A549 (cell line): ENCODE data around the gene LRFN3.

Experiments
- CEBPB ChIP-seq, 2 experiments: fragments of >200 bp in 1 of 2; sonication (Bioruptor Twin) in 1 of 2; formaldehyde crosslinking in 1 of 2; IDR thresholded peaks; 2 replicates each; pipeline ENCODE4 v1.6.1; 2012 to 2016
- EP300 ChIP-seq, 2 experiments: fragments of >200 bp; sonication (Bioruptor Twin); formaldehyde crosslinking; IDR thresholded peaks; 2 replicates in 1 of 2; 3 replicates in 1 of 2; pipeline ENCODE4 v1.6.1; 2016 to 2017
- NPAS2 ChIP-seq: fragments of 250-450 bp; sonication (Bioruptor Pico); IDR thresholded peaks from 2 replicates; pipeline ENCODE4 v1.8.0; 2022; ENCODE audit warnings: mild to moderate bottlenecking, moderate library complexity, borderline replicate concordance
- POLR2A ChIP-seq: IDR thresholded peaks from 2 replicates; pipeline ENCODE4 v1.6.1; 2012; ENCODE audit warnings: mild to moderate bottlenecking, low read length
- RAD21 ChIP-seq, 2 experiments: fragments of >200 bp in 1 of 2; sonication (Bioruptor Twin) in 1 of 2; formaldehyde crosslinking in 1 of 2; IDR thresholded peaks in 1 of 2; conservative IDR thresholded peaks in 1 of 2; 2 replicates in 1 of 2; 3 replicates in 1 of 2; pipeline ENCODE4 v1.6.1; 2012 to 2018; ENCODE audit warnings: inconsistent platforms in 1 of 2
- SREBF2 ChIP-seq: fragments of 450-650 bp; IDR thresholded peaks from 2 replicates; pipeline ENCODE4 v1.6.1; 2014; ENCODE audit warnings: mild to moderate bottlenecking, moderate library complexity
- TF ChIP-seq, protein P1 (sequence below): fragments of >200 bp; sonication (Bioruptor Twin); formaldehyde crosslinking; IDR thresholded peaks from 3 replicates; pipeline ENCODE4 v1.5.1; 2016
- TF ChIP-seq, protein P2 (sequence below): IDR thresholded peaks from 2 replicates; pipeline ENCODE4 v1.6.1; 2012; ENCODE audit warnings: low read depth, borderline replicate concordance
- TF ChIP-seq, protein P3 (sequence below): fragments of 200-600 bp; sonication (generic); IDR thresholded peaks from 2 replicates; pipeline ENCODE4 v1.6.1; 2016; ENCODE audit warnings: antibody characterized with exemption, mild to moderate bottlenecking, moderate library complexity
- TF ChIP-seq, protein P4 (sequence below): fragments of 150-350 bp; IDR thresholded peaks from 2 replicates; pipeline ENCODE4 v1.6.1; 2014; ENCODE audit warnings: low read depth, mild to moderate bottlenecking, low read length

DNA sequence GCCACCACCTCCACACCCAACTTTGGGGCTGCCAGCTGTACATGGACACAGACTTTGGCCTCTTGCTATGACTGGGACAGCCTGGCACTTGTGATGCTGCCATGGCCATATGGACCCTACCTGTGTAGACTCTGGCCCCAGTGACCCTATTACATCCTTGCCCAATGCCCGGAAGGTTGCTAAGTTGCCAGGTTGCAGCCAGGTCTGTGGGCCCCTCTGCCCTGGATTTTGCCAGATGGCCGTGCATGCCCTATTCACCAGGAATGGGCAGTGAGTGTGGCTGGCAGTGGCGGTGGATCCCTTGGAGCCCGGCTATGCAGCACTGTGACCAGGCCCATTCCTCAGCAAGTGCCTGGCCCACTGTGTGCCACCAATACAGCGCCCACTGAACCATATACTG is 49.9 kb downstream of the LRFN3 start:
- TF ChIP-seq, protein P1, sequence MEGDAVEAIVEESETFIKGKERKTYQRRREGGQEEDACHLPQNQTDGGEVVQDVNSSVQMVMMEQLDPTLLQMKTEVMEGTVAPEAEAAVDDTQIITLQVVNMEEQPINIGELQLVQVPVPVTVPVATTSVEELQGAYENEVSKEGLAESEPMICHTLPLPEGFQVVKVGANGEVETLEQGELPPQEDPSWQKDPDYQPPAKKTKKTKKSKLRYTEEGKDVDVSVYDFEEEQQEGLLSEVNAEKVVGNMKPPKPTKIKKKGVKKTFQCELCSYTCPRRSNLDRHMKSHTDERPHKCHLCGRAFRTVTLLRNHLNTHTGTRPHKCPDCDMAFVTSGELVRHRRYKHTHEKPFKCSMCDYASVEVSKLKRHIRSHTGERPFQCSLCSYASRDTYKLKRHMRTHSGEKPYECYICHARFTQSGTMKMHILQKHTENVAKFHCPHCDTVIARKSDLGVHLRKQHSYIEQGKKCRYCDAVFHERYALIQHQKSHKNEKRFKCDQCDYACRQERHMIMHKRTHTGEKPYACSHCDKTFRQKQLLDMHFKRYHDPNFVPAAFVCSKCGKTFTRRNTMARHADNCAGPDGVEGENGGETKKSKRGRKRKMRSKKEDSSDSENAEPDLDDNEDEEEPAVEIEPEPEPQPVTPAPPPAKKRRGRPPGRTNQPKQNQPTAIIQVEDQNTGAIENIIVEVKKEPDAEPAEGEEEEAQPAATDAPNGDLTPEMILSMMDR, result no peak
- TF ChIP-seq CEBPB (IDR thresholded peaks at IDR 0.05) (no peak), RAD21 (conservative IDR thresholded peaks at IDR 0.05 in 1 of 2, IDR thresholded peaks at IDR 0.05 in 1 of 2) (no peak), EP300 (IDR thresholded peaks at IDR 0.05) (no peak), NPAS2 (no peak), SREBF2 (no peak), POLR2A (no peak)
- TF ChIP-seq, protein P2, sequence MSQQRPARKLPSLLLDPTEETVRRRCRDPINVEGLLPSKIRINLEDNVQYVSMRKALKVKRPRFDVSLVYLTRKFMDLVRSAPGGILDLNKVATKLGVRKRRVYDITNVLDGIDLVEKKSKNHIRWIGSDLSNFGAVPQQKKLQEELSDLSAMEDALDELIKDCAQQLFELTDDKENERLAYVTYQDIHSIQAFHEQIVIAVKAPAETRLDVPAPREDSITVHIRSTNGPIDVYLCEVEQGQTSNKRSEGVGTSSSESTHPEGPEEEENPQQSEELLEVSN, result no peak
- TF ChIP-seq, protein P3, sequence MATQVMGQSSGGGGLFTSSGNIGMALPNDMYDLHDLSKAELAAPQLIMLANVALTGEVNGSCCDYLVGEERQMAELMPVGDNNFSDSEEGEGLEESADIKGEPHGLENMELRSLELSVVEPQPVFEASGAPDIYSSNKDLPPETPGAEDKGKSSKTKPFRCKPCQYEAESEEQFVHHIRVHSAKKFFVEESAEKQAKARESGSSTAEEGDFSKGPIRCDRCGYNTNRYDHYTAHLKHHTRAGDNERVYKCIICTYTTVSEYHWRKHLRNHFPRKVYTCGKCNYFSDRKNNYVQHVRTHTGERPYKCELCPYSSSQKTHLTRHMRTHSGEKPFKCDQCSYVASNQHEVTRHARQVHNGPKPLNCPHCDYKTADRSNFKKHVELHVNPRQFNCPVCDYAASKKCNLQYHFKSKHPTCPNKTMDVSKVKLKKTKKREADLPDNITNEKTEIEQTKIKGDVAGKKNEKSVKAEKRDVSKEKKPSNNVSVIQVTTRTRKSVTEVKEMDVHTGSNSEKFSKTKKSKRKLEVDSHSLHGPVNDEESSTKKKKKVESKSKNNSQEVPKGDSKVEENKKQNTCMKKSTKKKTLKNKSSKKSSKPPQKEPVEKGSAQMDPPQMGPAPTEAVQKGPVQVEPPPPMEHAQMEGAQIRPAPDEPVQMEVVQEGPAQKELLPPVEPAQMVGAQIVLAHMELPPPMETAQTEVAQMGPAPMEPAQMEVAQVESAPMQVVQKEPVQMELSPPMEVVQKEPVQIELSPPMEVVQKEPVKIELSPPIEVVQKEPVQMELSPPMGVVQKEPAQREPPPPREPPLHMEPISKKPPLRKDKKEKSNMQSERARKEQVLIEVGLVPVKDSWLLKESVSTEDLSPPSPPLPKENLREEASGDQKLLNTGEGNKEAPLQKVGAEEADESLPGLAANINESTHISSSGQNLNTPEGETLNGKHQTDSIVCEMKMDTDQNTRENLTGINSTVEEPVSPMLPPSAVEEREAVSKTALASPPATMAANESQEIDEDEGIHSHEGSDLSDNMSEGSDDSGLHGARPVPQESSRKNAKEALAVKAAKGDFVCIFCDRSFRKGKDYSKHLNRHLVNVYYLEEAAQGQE, result no peak
- TF ChIP-seq, protein P4, sequence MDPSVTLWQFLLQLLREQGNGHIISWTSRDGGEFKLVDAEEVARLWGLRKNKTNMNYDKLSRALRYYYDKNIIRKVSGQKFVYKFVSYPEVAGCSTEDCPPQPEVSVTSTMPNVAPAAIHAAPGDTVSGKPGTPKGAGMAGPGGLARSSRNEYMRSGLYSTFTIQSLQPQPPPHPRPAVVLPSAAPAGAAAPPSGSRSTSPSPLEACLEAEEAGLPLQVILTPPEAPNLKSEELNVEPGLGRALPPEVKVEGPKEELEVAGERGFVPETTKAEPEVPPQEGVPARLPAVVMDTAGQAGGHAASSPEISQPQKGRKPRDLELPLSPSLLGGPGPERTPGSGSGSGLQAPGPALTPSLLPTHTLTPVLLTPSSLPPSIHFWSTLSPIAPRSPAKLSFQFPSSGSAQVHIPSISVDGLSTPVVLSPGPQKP, result no peak
